HG03354 (cell line): Measurements from ENCODE around the gene KPNA4.
"Not testable (repeated sequence)": the region's sequence is repeated elsewhere in the genome, so short reads cannot be mapped to it uniquely, and the experiment has no call there.

ENCODE experiments used
- ATAC-seq: cut with Tn5 transposase; IDR thresholded peaks from one replicate; pipeline ENCODE4 v1.9.1; 2021; ENCODE audit warnings: mild to moderate bottlenecking; ENCODE audit not compliant: unreplicated experiment, poor library complexity, severe bottlenecking

KPNA4 gene

DNA sequence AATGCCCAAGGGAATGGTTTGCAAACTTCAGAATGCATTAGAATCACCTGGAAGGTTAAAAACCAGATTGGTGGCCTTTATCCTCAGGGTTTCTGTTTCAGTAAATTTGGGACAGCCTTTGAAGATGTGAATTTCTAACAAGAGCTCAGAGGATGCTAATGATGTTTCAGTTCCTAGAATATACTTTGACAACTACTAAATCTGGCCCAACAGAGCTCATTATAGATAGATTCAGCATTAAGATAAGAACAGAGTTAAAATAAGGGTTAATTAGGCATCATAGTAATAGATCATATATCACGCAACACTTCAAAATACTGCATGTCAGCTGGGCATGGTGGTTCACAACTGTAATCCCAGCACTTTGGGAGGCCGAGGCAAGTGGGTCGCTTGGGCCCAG lies 9.3 kb upstream of the KPNA4 start:
- ATAC-seq = no peak

DNA sequence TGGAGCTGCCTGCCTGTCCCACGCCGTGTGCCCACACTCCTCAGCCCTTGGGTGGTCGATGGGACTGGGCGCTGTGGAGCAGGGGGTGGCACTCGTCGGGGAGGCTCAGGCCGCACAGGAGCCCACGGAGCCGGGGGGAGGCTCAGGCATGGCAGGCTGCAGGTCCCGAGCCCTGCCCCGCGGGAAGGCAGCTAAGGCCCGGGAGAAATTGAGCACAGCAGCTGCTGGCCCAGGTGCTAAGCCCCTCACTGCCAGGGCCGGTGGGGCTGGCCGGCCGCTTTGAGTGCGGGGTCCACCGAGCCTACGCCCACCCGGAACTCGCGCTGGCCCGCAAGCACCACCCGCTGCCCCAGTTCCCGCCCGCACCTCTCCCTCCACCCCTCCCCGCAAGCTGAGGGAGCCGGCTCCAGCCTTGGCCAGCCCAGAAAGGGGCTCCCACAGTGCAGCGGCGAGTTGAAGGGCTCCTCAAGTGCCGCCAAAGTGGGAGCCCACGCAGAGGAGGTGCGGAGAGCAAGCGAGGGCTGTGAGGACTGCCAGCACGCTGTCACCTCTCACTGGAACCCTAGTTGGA lies 8.7 kb upstream of the KPNA4 start:
- not testable (repeated sequence) for ATAC-seq

DNA sequence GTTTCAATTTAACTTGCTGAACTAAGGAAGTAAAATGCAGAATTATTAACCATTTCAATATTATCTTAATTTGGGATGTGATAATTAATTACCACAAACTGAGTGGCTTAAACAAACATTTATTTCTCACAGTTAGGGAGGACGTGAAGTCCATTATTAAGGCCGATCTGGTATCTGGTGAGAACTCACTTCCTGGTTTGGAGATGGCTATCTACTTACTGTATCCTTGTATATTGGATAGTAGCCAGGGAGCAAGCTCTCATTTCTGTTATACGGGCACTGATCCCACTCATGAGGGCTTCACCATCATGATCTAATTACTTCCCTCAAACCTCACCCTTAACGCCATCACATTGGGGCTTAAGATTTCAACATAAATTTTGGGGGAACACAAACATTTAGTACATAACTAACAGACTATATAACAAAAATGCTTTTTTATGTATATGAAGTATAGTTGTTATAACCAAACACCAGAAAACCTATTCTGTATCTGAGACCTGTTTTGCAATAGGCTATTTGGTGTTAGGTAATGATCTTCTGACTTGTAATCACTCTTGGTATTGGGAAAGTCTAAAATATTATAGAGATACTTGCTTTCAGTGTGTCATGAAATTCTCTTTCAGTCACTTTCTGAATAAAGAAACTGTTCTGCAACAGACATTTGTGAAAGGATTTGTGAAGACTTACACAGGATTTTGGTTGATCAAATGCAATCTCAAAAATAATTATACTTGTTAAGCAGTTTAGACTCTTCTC lies 4.7 kb upstream of the KPNA4 start:
- ATAC-seq = no peak

DNA sequence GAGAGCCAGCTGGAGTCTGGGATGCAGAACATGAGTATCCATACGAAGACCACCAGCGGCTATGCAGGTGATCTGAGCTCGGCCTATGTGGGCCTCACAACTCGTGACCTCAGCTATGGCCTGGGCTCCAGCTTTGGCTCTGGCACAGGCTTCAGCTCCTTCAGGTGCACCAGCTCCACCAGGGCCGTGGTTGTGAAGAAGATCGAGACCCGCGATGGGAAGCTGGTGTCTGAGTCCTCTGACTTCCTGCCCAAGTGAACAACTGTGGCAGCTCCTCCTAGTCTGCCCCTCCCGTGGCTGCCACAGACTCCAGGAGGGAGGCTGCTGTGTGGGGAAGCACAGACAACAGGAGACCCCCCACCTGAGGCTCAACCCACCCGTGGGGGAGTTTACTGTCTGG lies 3.6 kb upstream of the KPNA4 start:
- no peak for ATAC-seq

DNA sequence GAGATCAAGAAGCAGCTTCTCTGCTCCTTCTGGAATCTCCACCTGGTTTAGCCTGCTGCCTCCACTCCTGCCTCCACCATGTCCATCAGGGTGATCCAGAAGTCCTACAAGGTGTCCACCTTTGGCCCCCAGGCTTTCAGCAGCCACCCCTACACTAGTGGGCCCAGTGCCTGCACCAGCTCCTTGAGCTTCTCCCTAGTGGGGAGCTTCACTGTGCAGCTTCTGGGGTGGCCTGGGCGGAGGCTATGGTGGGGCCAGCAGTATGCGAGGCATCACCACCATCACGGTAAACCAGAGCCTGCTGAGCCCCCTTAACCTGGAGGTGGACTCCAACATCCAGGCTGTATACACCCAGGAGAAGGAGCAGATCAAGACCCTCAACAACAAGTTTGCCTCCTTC lies 2.4 kb upstream of the KPNA4 start:
- no peak for ATAC-seq

DNA sequence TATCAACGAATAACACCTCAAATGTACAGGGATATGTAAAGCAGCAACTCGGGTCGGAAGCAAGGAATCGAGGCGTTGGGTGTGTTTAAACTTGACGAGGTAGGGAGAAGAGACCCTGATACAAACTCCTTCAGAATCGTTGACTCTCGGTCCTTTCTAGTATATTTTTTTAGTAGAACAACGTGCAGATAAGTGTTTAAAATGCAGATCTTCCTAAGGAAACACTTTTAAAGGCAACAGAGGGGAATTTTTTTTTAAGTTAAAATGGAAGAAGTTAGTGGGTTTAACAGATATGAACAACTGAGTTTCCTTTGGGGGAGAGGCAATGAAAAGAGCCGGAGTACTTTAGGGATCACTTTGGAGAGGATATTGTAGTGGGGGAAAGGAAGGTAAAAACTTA lies 1.1 kb upstream of the KPNA4 start:
- no peak for ATAC-seq

DNA sequence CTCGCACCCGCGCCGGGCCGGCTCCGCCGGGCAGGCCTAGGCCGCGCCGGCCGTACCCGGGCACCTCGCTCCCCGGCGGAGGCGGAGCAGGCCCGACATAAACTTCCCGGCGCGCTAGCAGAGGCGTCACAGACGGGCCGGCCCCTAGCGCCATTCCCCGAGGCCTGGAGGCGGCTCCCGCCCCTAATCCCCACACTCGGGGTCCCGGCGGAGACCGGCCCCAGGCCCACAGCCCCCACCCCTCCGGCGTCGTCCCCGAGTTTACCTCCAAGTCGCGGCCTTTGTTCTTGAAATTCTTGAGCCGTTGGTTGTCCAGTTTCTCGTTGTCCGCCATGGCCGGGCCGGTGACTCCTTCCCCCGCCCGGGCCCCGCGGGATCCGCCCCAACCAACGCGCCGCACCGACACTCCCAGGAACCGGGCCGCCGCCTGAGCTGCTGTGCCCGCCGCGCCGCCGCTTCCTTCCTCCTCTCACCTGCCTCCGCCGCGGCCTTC lies 376 bp downstream of the KPNA4 start:
- peak; percentile 54 for ATAC-seq

DNA sequence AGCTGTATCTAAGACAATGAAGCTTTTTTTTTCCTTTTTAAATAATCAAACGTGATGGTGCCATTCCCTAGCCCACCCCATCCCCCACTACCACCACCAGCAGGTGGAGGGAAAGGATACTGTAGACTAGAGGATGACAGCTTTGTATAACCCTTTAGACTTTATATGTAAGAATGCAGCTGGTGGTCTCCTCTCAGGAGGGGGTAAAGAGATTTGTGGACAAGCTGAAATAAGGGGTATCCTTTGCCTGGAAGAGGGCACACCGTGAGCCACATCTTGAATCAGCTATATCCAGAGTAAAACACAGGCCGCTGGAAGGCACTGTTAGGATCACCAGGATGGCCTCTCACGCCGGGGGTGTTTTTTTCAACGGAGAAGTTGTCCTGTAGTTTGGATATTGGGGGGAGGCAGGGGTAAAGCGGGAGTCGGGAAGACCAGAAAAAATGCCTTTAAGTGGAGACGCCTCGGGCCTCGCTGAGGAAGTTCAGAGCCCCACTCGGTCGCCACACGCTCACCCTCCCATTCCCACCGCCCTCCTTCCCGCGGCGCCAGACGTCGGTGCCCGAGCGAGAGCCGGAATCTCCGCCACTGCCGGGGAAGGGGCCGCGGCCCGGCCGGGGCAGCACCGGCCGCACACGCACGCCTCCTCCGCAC lies 986 bp downstream of the KPNA4 start:
- ATAC-seq = no peak

DNA sequence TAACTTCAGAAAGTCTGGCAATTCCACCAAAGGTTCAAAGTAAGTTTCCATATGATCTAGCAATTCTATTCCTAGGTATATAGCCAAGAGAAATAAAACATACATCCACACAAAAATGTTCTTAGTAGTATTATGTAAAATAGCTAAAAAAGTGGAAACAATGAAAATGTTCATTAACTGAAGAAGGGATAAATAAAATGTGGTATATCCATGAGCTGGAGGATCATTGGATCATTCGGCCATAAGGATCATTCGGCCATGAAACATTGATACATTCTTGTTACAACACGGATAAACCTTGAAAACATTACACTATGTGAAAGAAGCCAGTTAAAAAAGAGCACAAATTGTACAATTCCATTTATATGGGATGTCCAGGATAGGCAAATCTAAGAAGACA lies 2.4 kb downstream of the KPNA4 start:
- ATAC-seq = no peak

DNA sequence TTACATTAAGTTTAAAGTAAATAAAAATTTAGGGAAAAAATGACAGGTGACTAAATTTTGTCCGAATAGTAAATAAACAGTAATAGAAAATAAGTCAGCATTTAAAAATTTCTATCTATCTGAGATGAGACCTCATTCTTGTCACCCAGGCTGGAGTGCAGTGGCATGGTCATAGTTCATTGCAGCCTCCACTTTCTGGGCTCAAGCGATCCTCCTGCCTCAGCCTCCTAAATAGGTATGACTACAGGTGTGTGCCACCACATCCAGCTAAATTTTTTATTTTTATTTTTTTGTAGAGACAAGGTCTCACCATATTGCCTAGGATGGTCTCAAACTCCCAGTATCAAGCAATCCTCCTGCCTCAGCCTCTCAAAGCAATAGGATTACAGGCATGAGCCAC lies 7.8 kb downstream of the KPNA4 start:
- ATAC-seq = no peak

DNA sequence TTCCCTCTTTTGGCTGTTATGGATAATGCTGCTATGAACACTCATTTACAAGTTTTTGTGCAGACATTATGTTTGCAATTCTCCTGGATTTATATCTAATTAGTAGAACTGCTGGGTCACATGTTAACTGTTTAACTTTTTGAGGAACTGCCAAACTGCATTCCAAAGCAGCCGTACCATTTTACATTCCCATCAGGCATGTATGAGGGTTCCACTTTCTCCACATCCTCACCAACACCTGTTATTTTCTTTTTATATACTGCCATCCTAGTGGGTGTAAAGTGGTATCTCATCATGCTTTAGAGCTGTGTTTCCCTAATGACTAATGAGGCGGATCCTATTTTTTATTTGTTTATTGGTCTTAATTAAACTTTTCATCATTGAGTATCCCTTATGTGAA lies 9.2 kb downstream of the KPNA4 start:
- ATAC-seq = no peak

DNA sequence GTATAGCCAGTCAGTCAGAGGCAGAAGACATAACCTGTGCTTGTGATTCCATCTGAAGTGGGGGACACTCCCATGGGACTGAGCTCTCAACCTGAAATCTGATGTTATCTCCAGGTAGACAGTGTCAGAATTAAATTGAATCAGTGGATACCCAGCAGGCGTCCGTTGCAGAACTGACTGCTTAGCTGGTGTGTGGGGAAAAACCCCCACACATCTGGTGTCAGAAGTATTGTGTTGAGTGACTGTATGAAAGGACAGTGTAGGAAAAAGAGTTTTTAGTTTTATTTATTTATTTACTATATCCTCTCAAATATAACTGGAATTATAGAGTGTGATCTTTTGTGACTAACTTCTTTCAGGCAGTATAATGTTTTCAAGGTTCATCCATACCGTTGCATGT lies 10.4 kb downstream of the KPNA4 start:
- no peak for ATAC-seq

DNA sequence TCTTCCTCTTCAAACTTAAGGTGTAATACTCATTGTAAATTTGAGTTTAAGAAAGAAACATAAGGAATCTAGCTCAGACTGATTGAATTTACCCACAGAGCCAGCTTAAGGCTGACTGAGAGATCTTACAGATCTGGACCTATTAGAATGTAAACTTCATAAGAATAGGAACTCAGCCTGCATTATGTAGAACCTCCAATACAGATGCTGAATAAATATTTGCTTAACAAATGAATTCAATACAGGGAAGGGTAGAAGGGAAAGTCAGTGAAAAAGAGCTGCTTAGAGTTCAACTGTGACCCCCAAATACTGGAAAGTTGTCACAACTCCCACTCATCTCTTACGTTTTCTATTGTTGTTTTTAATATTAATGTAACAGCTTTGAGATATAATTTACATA lies 11.5 kb downstream of the KPNA4 start:
- ATAC-seq = no peak

DNA sequence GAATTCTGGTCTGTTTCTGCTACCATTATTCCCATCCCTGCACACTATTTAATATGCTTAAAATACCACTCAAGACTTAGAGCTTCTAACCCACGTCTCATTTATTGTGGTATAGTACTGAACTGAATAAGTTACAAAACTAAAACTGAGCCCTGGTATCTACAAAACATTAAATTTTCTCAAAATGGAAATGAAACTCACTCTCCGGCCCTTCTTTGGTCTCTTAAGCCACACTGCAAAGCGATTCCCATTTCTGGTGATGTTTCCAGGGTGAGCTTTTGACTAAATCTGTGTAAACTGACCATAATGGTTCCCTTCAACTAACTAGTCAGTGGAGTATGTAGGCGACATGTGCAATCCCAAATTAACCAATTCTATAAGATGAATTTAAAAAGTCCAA lies 18.6 kb downstream of the KPNA4 start:
- no peak for ATAC-seq

DNA sequence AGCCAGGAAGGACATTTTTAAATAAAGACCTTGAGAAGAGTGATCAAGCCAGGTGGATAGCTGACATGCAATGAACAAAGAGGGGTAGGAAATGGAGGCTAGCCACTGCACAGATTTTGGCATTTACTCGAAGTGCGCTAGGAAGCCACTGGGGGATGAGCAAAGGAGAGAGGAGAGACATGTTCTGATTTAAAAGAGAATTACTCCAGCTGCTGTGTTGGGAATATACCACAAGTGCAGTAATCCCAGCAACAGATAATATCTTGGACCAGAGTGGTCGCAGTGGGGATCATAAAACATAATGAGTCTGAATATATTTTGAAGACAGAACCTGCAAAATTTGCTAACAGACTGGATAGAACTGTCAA lies 19.9 kb downstream of the KPNA4 start:
- ATAC-seq = no peak

DNA sequence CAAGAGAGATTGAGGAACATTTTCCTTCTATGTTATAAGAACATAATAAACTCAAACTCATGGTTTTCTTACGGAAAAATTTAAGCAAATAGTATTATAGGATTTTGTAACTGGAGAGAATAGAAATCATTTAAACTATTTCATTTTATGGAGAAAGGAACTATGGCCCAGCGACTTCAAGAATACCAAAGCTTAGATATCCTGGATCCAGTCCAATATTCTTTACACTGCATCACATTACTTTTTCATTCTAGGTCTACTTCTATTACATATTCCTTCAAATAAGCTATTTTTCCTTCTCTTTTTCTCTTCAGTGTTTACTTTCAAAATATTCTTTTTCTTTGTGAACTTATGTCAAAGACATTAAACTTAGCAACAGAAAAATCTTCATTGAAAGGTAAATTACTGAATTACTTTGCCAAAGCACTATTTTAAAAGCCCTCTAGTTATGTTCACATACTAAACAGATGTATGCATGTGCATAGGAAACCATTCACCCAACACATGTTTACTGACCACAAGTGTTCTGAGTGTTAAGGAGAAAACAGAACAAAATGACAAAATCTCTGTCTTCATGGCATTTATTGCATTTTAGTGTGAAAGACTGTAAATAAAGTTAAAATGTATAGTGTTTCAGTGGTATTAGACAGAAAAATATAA lies 20.4 kb downstream of the KPNA4 start:
- no peak for ATAC-seq

DNA sequence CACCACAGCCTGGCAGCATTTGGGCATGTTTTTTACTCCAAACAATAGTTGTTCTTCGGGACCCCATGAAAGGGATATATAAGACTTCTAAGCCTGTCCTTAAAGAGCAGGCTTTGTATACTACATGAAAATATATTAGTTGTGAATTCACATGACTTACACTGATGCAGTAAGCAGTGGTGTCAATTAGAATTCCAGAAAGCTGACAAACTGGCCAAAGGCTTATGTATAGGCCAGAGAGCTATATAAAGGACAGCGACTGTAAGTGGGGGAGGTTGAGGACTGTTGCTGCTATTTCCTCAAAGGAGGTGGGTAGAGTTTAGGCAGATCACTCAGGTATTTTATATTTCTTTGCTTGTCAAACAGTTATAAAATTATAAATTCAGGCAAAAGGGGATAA lies 24.8 kb downstream of the KPNA4 start:
- no peak for ATAC-seq

DNA sequence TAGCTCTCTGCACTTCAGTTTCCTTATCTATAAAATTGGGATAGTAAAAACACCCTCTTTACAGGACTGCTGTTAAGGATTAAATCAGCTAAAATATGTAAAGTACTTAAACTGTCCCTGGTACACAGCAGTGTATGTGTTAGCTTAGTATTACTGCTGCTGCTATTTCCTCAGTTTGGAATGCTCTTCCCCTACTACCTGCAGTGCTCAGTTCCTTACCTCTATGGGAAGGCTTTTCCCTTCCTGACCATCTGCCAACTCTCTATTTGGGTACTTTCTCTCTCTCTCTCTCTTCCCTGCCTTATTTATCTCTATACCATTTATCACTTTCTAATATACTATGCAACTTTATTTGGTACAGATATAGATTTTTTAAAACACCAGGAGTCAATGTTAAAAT lies 26.5 kb downstream of the KPNA4 start:
- ATAC-seq = no peak

DNA sequence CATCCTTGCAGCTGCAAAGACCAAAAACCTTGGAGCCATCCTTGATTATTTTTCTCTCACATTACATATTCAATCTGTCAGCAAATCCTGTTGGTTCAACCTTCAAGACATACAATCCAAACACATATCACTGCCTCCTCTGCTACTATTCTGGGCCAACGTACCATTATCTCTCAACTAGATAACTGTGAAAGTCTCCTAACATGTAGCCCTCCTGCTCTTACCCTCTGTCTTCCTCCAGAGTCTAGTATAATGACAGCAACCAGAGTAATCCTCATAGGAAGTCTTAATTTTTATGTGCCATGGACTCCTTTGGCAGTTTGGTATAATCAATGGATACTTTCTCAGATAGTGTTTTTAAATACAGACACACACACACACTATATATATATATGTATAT lies 27.6 kb downstream of the KPNA4 start:
- no peak for ATAC-seq

DNA sequence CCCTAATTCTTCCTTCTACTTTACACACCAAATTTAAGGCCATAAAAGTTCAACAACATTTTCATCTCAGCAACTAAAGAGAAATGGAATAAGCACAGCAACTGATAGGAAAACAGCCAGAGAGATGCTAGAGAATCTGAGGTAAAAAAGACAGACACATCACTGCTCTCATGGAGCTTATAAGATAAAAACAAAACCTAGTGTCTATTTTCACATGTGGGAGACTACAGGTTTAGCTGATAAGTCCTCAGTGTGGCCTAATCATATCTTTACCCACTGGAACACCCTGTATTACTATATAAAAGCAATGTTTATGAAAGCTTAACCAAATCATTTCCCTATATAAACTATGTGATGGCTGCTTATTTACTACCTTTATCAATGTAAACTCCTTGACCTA lies 33.0 kb downstream of the KPNA4 start:
- no peak for ATAC-seq

DNA sequence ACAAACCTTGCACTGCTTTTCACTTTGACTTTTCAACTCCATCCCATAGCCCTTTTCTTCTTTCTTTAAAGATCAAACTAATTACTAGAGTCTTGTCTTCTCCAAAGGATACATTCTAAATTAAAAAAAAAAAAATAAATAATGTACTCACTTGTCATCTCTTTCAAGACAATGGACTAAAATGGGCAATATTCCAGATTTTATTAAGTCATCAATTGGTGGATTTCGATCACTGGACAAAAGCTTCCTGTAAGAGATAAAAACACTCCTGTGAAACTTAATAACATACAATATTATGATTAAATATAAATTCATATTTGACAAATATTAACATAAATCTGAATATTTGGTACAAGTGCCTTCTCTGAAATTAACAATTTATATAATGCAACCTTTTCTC lies 34.1 kb downstream of the KPNA4 start:
- no peak for ATAC-seq
